Urothelium cell line (cell line): ENCODE measurements around the gene CRTAC1.
"Not testable (repeated sequence)": the region's sequence is repeated elsewhere in the genome, so short reads cannot be mapped to it uniquely, and the experiment has no call there.

ENCODE experiments used
- DNase-seq: peaks from one replicate; pipeline ENCODE4 v3.0.0; 2011; ENCODE audit warnings: low spot score, mixed read lengths
- FAIRE-seq: peaks from 2 replicates; lab custom pipeline; 2011; peaks lifted over from hg19 to GRCh38; lab: Jason Lieb, UNC

CRTAC1 gene

GRCh38 chr10:97849687-97850402 is 180.6 kb downstream of the CRTAC1 start, which contains the start of gene GOLGA7B:
GOLGA7B (plus strand) TSS chr10:97849843; CDS start chr10:97850304, 461 bp downstream.
- DNase-seq = peak; percentile 86
- no peak for FAIRE-seq

DNA sequence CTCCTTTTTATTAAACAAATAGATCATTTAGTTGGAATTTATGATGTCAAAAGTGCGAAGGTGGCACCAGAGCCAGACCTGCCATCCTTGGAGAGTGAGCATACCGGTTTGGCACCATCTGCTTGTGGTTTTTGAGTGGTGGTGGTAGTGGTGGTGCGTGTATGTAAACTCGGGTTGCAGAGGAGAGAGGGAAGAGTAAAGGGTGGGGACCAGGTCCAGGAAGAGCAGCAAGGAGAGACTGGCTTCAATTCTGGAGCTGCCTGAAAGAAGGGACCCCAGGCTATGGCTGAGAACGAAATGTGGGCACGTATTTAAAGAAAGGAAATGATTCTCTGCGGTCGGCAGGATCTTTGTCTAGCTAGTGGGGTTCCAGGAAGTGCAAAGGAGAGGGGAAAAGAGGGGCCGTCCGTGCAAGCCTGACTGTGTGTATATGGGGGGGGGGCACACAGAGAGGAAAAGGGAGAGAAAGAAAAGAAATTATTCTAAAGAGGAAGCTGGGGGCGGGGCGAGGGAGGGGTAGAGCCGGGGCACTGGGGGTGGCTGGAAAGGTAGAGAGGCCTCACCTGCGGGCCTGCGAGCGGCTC is 181.2 kb downstream of the CRTAC1 start:
- DNase-seq (no peak), FAIRE-seq (no peak)

GRCh38 chr10:97844678-97845077 is 185.7 kb downstream of the CRTAC1 start:
- FAIRE-seq (no peak), DNase-seq (no peak)

DNA sequence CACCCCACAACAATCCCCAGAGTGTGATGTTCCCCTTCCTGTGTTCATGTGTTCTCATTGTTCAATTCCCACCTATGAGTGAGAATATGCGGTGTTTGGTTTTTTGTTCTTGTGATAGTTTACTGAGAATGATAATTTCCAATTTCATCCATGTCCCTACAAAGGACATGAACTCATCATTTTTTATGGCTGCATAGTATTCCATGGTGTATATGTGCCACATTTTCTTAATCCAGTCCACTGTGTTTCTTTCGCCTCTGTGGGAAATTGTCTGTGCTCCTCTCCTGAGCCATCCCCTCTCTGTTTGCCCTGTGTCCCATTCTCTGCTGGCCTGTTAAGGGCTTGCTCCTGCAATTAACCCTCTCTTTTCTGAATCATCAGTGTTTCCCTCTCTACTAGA is 186.4 kb downstream of the CRTAC1 start:
- FAIRE-seq, DNase-seq: not testable (repeated sequence)

GRCh38 chr10:97843281-97843671 is 187.1 kb downstream of the CRTAC1 start:
- no peak for DNase-seq
- no peak for FAIRE-seq

- FAIRE-seq (no peak), DNase-seq (no peak)
Measured at GRCh38 chr10:97842656-97843280, 187.7 kb downstream of the CRTAC1 start.

GRCh38 chr10:97842114-97842513 is 188.3 kb downstream of the CRTAC1 start:
- not testable (repeated sequence) for DNase-seq, FAIRE-seq

- not testable (repeated sequence) for FAIRE-seq, DNase-seq
Measured at GRCh38 chr10:97841166-97841565, 189.3 kb downstream of the CRTAC1 start.

DNA sequence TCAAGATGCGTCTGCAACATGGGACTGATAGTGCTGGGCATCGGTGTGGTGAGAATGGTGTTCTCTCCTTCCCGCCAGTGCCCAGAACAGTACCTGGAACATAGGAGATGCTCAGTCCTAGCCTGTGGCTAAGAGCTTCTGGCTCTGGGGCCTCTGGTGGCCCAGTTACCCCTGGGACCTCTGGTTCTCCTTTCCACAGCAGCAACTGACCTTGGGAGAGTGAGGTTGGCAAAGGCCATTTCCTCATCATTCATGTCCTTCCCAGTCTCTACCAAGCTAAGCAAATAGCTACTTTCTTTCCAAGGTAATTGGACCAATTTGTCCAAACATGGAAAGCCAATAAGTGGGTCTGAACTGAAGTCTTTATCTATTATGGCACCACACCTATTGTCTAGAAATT is 192.3 kb downstream of the CRTAC1 start:
- no peak for DNase-seq
- no peak for FAIRE-seq

DNA sequence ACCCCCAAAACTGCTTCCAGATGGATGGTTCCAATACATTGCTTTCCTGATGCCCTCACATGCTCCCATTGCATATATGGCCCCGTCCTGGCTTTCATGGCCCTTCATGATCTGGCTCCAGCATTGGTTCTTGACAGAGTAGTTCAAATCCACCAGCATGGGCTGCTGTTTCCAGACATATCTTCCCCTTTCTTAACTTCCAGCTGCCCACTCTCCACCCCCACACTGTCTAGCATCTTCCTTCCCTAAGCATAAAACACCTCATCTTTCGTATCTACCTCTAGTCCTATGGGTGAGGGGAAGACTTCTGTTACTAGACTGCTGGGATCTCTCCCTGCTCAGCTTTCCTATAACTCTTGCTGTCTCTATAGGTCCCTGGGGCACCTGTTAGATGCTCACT is 194.0 kb downstream of the CRTAC1 start:
- FAIRE-seq (no peak), DNase-seq (no peak)

GRCh38 chr10:97831259-97831658 is 199.2 kb downstream of the CRTAC1 start:
- no peak for DNase-seq
- no peak for FAIRE-seq

DNA sequence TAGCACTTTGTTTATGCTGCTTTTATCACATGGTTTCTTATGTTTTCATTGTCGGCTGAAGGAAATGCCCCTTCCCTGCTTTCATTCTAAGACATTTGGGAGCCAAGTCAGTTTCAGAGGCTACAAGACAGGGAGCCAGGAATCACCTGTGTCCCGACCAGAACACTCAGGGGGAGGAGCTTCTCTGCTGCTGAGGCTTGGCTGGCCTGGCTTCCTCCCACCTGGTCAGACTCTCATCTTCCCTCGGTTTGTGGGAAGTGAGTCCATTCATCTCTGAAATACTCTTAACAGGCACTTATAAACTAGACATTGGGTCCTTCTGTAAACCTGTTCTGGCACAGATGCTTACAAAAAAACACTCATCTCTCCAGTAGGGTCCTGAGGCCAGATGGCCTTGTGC is 200.4 kb downstream of the CRTAC1 start:
- DNase-seq (no peak), FAIRE-seq (no peak)

DNA sequence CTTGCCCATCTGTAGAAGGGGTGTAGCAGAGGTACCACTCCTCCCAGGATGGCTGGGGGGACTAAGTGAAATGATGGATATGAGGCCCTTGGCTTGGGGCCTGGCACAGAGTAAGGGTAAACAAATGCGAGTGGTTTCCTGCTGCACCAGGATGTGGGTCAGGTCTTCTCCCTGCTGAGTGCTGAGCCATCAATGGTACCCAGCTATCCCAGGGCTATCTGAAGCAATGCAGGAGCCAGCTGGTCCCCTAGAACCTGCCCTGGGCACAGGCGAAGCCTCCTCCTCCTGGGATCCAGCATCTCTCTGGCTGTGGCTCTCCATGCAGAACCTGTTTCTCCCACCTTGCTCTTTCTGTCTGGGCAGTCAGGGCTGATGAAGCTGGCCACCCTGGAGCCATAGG is 201.7 kb downstream of the CRTAC1 start:
- FAIRE-seq (no peak), DNase-seq (no peak)

DNA sequence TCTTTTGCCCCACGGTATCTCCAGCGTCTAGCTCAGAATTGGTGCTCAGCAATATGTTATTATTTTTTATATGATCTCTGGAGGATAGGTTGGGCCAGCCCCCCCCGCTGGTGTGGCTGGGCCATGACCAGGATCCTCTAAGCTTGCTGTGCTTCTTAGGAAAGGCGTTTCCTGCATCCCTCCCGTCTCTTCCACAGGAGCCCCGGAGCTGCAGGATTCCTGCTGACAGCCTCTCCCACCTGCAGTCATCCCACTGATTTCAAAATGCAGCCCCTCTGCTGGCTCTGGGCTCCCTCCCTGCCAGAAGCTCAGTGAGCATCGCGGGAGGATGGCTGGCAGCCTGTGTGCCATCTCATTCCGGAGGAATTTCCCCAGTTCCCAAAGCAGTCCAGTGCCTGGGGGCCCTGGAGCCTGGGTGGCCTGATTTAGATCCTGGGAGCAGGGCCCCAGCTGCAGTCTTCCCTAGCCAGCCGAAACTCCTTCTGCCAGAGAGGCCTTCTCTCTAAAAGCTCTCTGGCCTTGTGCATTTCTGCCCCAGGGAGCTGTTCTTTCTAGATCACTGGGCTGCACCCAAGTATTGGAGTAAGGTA is 202.6 kb downstream of the CRTAC1 start:
- DNase-seq = peak; percentile 45
- no peak for FAIRE-seq

GRCh38 chr10:97826892-97827291 is 203.5 kb downstream of the CRTAC1 start:
- DNase-seq = no peak
- no peak for FAIRE-seq

GRCh38 chr10:97825020-97825760 is 205.2 kb downstream of the CRTAC1 start:
- FAIRE-seq = no peak
- no peak for DNase-seq

GRCh38 chr10:97823734-97824133 is 206.7 kb downstream of the CRTAC1 start:
- FAIRE-seq (no peak), DNase-seq (no peak)

DNA sequence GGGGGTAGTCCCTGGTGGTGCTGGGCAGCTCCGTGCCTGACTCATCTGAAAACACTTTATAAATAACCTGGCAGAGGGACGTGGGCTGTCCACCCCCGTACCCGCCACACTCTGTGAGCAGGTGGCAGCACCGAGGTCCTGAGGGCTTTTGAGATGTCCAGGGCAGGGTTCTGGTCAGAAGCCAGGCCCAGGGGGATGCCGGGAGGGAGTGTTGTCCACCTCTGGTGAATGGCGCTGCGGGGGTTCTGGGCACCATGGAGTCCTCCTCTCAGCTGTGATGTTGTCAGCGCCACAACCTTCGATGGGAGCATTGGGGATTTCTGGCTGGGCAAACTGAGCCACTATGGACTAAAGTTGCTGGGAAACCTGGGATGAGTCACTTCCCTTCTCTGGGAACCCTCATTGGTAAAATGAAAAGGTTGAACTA is 208.1 kb downstream of the CRTAC1 start:
- DNase-seq (peak; percentile 52), FAIRE-seq (no peak)

- no peak for FAIRE-seq
- no peak for DNase-seq
Measured at GRCh38 chr10:97821308-97822038, 208.9 kb downstream of the CRTAC1 start.

DNA sequence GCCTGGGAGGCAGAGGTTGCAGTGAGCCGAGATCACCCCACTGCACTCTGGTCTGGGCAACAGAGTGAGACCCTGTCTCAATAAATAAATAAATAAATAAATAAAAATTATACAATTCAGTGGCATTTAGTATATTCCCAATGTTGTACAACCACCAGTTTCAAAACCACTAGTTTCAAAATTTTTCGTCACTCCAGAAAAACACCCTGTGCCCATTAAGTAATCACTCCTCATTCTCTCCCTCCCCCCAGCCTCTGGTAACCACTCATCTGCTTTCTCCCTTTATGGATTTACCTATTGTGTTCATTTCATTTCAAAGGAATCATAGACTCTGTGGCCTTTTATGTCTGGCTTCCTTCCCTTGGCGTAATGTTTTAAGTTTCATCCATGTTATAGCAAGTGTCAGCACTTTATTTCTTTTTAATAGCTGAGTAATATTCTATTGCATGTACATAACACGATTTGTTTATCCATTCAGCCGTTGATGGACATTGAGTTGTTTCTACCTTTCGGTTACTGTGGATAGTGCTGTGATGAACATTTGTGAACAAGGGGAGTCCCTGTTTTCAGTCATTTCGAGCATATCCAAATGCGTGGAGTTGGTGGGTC is 210.2 kb downstream of the CRTAC1 start:
- FAIRE-seq (no peak), DNase-seq (no peak)
